Mesenchymal stem cell (in vitro differentiated cells and primary cell): ENCODE data around the gene PABPN1L.

Experiments used
- DNase-seq: peaks from one replicate; pipeline ENCODE4 v3.0.0-alpha.2; 2013
- H2AFZ ChIP-seq: one replicate; pipeline ENCODE4 v1.6.1; 2013; ENCODE audit warnings: low read depth, mild to moderate bottlenecking, control low read depth, inconsistent platforms, low read length, moderate library complexity
- H2AK5ac ChIP-seq: 2 replicates; pipeline ENCODE4 v1.6.1; 2013; ENCODE audit warnings: low read length, moderate library complexity, mild to moderate bottlenecking, inconsistent platforms; ENCODE audit not compliant: severe bottlenecking
- H2BK120ac ChIP-seq: one replicate; pipeline ENCODE4 v1.6.1; 2013; ENCODE audit warnings: low read depth, mild to moderate bottlenecking, inconsistent platforms, low read length, moderate library complexity
- H2BK12ac ChIP-seq, 2 experiments: one replicate each; pipeline ENCODE4 v1.6.1; 2013; ENCODE audit warnings: inconsistent platforms in 2 of 2, low read length in 2 of 2, mild to moderate bottlenecking in 2 of 2, moderate library complexity in 2 of 2, control low read depth in 1 of 2
- H2BK15ac ChIP-seq: one replicate; pipeline ENCODE4 v1.6.1; 2013; ENCODE audit warnings: mild to moderate bottlenecking, low read depth, inconsistent platforms; ENCODE audit not compliant: poor library complexity, severe bottlenecking
- H2BK5ac ChIP-seq: 2 replicates; pipeline ENCODE4 v1.6.1; 2013; ENCODE audit warnings: low read depth, mild to moderate bottlenecking, low read length, control low read depth, inconsistent platforms; ENCODE audit not compliant: poor library complexity, severe bottlenecking
- H3K14ac ChIP-seq, 2 experiments: one replicate each; pipeline ENCODE4 v1.6.1; 2013; ENCODE audit warnings: inconsistent platforms in 2 of 2, low read length in 2 of 2, control low read depth in 1 of 2, mild to moderate bottlenecking in 1 of 2, moderate library complexity in 1 of 2
- H3K18ac ChIP-seq, 2 experiments: one replicate each; pipeline ENCODE4 v1.6.1; 2013; ENCODE audit warnings: inconsistent platforms in 2 of 2, low read length in 2 of 2, control low read depth in 1 of 2, low read depth in 1 of 2, mild to moderate bottlenecking in 1 of 2
- H3K23ac ChIP-seq, 2 experiments: one replicate each; pipeline ENCODE4 v1.6.1; 2013; ENCODE audit warnings: inconsistent platforms in 2 of 2, low read length in 2 of 2, mild to moderate bottlenecking in 2 of 2, moderate library complexity in 2 of 2, control low read depth in 1 of 2
- H3K27ac ChIP-seq: 2 replicates; pipeline ENCODE4 v1.5.1; 2013; ENCODE audit warnings: mild to moderate bottlenecking, moderate library complexity, low read length, control low read depth, inconsistent platforms; ENCODE audit not compliant: poor library complexity, severe bottlenecking
- H3K27me3 ChIP-seq, 2 experiments: 2 replicates each; pipeline versions ENCODE4 v1.6.1 to v1.7.0; 2013; ENCODE audit warnings: low read length in 2 of 2, mild to moderate bottlenecking in 2 of 2, moderate library complexity in 2 of 2, control low read depth in 1 of 2, inconsistent platforms in 1 of 2; ENCODE audit not compliant: control insufficient read depth in 1 of 2, insufficient read depth in 1 of 2
- H3K36me3 ChIP-seq, 2 experiments: 2 replicates each; pipeline versions ENCODE4 v1.6.1 to v1.7.0; 2013; ENCODE audit warnings: low read length in 2 of 2, control low read depth in 1 of 2, inconsistent platforms in 1 of 2, low read depth in 1 of 2, mild to moderate bottlenecking in 1 of 2; ENCODE audit not compliant: insufficient read depth in 2 of 2, control insufficient read depth in 1 of 2
- H3K4ac ChIP-seq, 2 experiments: one replicate each; pipeline ENCODE4 v1.6.1; 2013; ENCODE audit warnings: inconsistent platforms in 2 of 2, low read length in 2 of 2, mild to moderate bottlenecking in 2 of 2, moderate library complexity in 2 of 2, control low read depth in 1 of 2, low read depth in 1 of 2
- H3K4me1 ChIP-seq: 2 replicates; pipeline ENCODE4 v1.6.1; 2013; ENCODE audit warnings: low read depth, low read length, control low read depth; ENCODE audit not compliant: control insufficient read depth, insufficient read depth
- H3K4me2 ChIP-seq: 2 replicates; pipeline ENCODE4 v1.6.1; 2013; ENCODE audit warnings: low read length, mild to moderate bottlenecking, inconsistent platforms; ENCODE audit not compliant: poor library complexity, severe bottlenecking
- H3K4me3 ChIP-seq, 2 experiments: 2 replicates each; pipeline versions ENCODE4 v1.5.1 to v1.7.0; 2013; ENCODE audit warnings: low read length in 2 of 2, mild to moderate bottlenecking in 2 of 2, control low read depth in 1 of 2, low read depth in 1 of 2; ENCODE audit not compliant: insufficient read depth in 1 of 2
- H3K79me1 ChIP-seq: replicated peaks from 2 replicates; pipeline ENCODE4 v1.6.1; 2013; ENCODE audit warnings: mild to moderate bottlenecking, control low read depth, low read length, inconsistent platforms; ENCODE audit not compliant: poor library complexity, severe bottlenecking
- H3K9ac ChIP-seq: 2 replicates; pipeline ENCODE4 v1.7.0; 2013; ENCODE audit warnings: mild to moderate bottlenecking, low read length, moderate library complexity
- H3K9me3 ChIP-seq: 2 replicates; pipeline ENCODE4 v1.7.0; 2013; ENCODE audit warnings: mild to moderate bottlenecking, low read length; ENCODE audit not compliant: control insufficient read depth
- H4K8ac ChIP-seq: one replicate; pipeline ENCODE4 v1.6.1; 2013; ENCODE audit warnings: inconsistent platforms, mild to moderate bottlenecking, low read length, moderate library complexity
- H4K91ac ChIP-seq: one replicate; pipeline ENCODE4 v1.6.1; 2013; ENCODE audit warnings: mild to moderate bottlenecking, low read length, inconsistent platforms
- WGBS: methylation state at CpG from one replicate; pipeline ENCODE4 v1.1.7; 2013; ENCODE audit warnings: mixed read lengths; 5-methylcytosine and 5-hydroxymethylcytosine counted together

Gene PABPN1L

GRCh38 chr16:88870608-88871348 is 4.3 kb upstream of the PABPN1L start:
- no peak overlapping the region for H3K4ac ChIP-seq
- no peak overlapping the region for H2BK120ac ChIP-seq
- H3K9ac ChIP-seq: no peak overlapping the region
- H4K91ac ChIP-seq: no peak overlapping the region
- H3K18ac ChIP-seq: no peak overlapping the region
- H4K8ac ChIP-seq: no peak overlapping the region
- no peaks in the 10 kb centered on the region for H3K79me1 ChIP-seq
- no peak overlapping the region for H2BK12ac ChIP-seq
- H3K27me3 ChIP-seq: peaks cover 36 to 79% of the 10 kb centered on the region in 2 experiments
- no peak overlapping the region for H2AFZ ChIP-seq
- H3K4me1 ChIP-seq: no peaks in the 10 kb centered on the region
- H3K4me3 ChIP-seq: peak overlapping the region; percentile 23 to 24
- H2AK5ac ChIP-seq: no peak overlapping the region
- no peak overlapping the region for H3K4me2 ChIP-seq
- WGBS: 81% methylated on average over 32 of the region's 37 CpGs
- no peaks in the 10 kb centered on the region for H3K9me3 ChIP-seq
- H2BK15ac ChIP-seq: no peak overlapping the region
- no peak overlapping the region for H3K14ac ChIP-seq
- H3K23ac ChIP-seq: no peak overlapping the region
- H2BK5ac ChIP-seq: no peak overlapping the region
- no peak for DNase-seq
- no peaks in the 10 kb centered on the region for H3K36me3 ChIP-seq
- no peak overlapping the region for H3K27ac ChIP-seq

- no peak overlapping the region for H2AK5ac ChIP-seq
- no peak overlapping the region for H2BK15ac ChIP-seq
- no peaks in the 10 kb centered on the region for H3K36me3 ChIP-seq
- H3K18ac ChIP-seq: no peak overlapping the region
- H2BK120ac ChIP-seq: no peak overlapping the region
- H3K23ac ChIP-seq: no peak overlapping the region
- no peak overlapping the region for H3K9ac ChIP-seq
- no peak for DNase-seq
- no peak overlapping the region for H3K27ac ChIP-seq
- no peak overlapping the region for H4K8ac ChIP-seq
- WGBS: 83% methylated on average over 9 of the region's 9 CpGs
- H3K14ac ChIP-seq: peak overlapping the region in 1 of 2 experiments; percentile 38
- H3K9me3 ChIP-seq: no peaks in the 10 kb centered on the region
- H3K4me3 ChIP-seq: no peak overlapping the region
- H2AFZ ChIP-seq: no peak overlapping the region
- H3K4me1 ChIP-seq: no peaks in the 10 kb centered on the region
- no peak overlapping the region for H3K4ac ChIP-seq
- no peak overlapping the region for H2BK12ac ChIP-seq
- no peaks in the 10 kb centered on the region for H3K79me1 ChIP-seq
- H3K27me3 ChIP-seq: peaks cover 36 to 83% of the 10 kb centered on the region in 2 experiments
- H2BK5ac ChIP-seq: no peak overlapping the region
- no peak overlapping the region for H3K4me2 ChIP-seq
- no peak overlapping the region for H4K91ac ChIP-seq
Observed at GRCh38 chr16:88869673-88869980, 3.2 kb upstream of the PABPN1L start.

DNA sequence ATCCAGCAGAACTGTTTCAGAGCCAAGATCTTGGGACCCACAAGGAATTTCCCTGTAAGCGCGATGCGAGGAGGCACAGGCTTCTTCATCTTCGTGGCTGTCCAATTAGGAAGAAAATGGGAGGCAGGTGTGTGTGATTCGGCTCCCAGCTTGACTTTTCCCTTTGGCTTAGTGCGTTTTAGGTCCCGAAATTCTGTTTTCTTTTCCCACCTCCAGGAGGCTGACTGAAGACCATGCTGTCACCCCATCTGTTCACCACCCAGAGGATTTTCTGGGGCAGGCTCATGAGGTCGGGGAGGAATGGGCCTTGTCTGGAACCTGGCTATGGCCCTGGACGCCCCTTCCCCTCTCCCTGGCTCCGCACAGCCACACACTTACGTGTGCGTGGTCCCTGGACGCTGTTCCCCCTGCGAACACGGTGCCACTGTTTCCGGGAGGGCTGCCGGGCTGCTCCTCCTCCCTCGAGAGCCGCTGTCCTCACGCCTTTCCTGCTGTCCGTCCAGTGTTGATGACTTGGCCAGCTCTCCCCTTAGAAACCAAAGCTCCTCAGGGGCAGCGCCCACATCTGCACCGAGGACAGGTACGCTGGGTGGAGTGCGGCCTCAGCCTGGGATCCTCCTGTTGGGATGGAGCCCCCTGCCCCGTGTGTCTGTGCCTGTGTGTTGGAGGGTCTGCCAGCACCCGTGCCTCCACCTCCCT is 2.7 kb upstream of the PABPN1L start:
- no peak for DNase-seq
- Histone ChIP-seq H3K23ac (no peak overlapping the region), H3K4me2 (no peak overlapping the region)

DNA sequence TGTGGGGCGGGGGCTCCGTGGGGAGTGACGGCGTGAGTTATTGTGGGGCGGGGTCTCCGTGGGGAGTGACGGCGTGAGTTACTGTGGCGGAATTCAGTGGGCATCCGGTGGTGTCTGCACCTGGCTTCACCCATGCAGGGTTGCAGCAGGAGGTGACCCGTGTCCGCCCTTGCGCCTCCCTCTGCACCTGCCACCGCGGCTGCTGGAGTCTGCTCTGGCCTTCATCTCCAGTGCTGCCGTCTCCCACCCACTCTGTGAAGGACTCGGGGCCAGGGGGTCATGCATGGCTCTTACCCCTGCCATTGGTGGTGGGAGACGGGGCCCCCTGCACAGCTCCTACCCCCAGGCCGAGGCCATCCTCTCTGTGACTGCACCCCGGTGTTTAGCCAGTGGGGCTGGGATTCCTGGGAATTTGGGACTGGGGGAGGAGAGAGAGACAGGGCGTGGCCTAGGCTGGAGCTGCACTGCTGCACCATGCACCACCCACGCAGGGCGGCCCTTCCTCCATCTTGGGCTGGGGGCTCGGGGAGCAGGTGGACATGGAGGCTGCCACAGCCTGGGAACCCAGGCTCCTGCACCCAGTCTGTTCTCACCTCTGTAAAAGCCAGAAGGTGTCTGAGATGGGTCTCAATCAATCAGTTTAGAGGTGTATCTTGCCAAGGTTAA is 1.3 kb upstream of the PABPN1L start:
- no peak overlapping the region for H3K9ac ChIP-seq
- H2BK5ac ChIP-seq: no peak overlapping the region
- H3K36me3 ChIP-seq: peaks cover 4 to 7% of the 10 kb centered on the region in 2 experiments
- no peak overlapping the region for H3K4me2 ChIP-seq
- H3K18ac ChIP-seq: no peak overlapping the region
- H3K4ac ChIP-seq: no peak overlapping the region
- no peak overlapping the region for H3K27ac ChIP-seq
- no peak for DNase-seq
- peaks cover 3% of the 10 kb centered on the region for H3K4me1 ChIP-seq
- H3K9me3 ChIP-seq: no peaks in the 10 kb centered on the region
- H3K27me3 ChIP-seq: peaks cover 24 to 64% of the 10 kb centered on the region in 2 experiments
- H2BK12ac ChIP-seq: no peak overlapping the region
- no peak overlapping the region for H2AK5ac ChIP-seq
- H3K79me1 ChIP-seq: no peaks in the 10 kb centered on the region
- H4K8ac ChIP-seq: no peak overlapping the region
- no peak overlapping the region for H3K14ac ChIP-seq
- 92% methylated on average over 24 of the region's 24 CpGs for WGBS
- H2BK15ac ChIP-seq: no peak overlapping the region
- H2AFZ ChIP-seq: no peak overlapping the region
- no peak overlapping the region for H3K4me3 ChIP-seq
- no peak overlapping the region for H3K23ac ChIP-seq
- no peak overlapping the region for H2BK120ac ChIP-seq
- no peak overlapping the region for H4K91ac ChIP-seq

More for the DNA sequence above, 2.7 kb upstream of the PABPN1L start:
- Histone ChIP-seq H3K27me3 (peaks cover 35 to 78% of the 10 kb centered on the region in 2 experiments), H2BK5ac (no peak overlapping the region), H2AK5ac (no peak overlapping the region), H2BK12ac (no peak overlapping the region), H3K4me1 (peaks cover 1% of the 10 kb centered on the region), H2BK15ac (no peak overlapping the region), H3K14ac (peak overlapping the region in 1 of 2 experiments; percentile 38), H3K36me3 (no peaks in the 10 kb centered on the region), H3K18ac (no peak overlapping the region), H3K27ac (no peak overlapping the region), H3K4me3 (no peak overlapping the region), H2BK120ac (no peak overlapping the region), H4K8ac (no peak overlapping the region), H3K4ac (no peak overlapping the region), H3K9me3 (no peaks in the 10 kb centered on the region), H3K9ac (no peak overlapping the region), H4K91ac (no peak overlapping the region), H2AFZ (no peak overlapping the region), H3K79me1 (no peaks in the 10 kb centered on the region)
- WGBS: 91% methylated on average over 27 of the region's 27 CpGs
